Endothelial cell of umbilical vein (primary cell): Measurements from ENCODE around the gene ARSK.

Experiments
- CTCF ChIP-seq, 2 donors: IDR thresholded peaks; 1 replicate in 1 of 2; 2 replicates in 1 of 2; pipeline ENCODE4 v1.5.1; 2011; ENCODE audit warnings: low read length in 2 of 2, mild to moderate bottlenecking in 2 of 2, moderate library complexity in 2 of 2, control low read depth in 1 of 2, inconsistent platforms in 1 of 2, low read depth in 1 of 2; ENCODE audit not compliant: insufficient read depth in 1 of 2; ENCODE audit errors: extremely low read depth in 1 of 2
- EZH2 ChIP-seq: IDR thresholded peaks from 2 replicates; pipeline ENCODE4 v1.6.1; 2012; ENCODE audit warnings: borderline replicate concordance, low read depth, mild to moderate bottlenecking, moderate library complexity, low read length, inconsistent platforms; ENCODE audit not compliant: severe bottlenecking
- POLR2A ChIP-seq: IDR thresholded peaks from 2 replicates; pipeline ENCODE4 v1.6.1; 2012; ENCODE audit warnings: low read depth, mild to moderate bottlenecking, control low read depth, low read length
- POLR2AphosphoS5 ChIP-seq: IDR thresholded peaks from 2 replicates; pipeline ENCODE4 v1.6.1; 2012; ENCODE audit warnings: low read depth, mild to moderate bottlenecking, control low read depth, low read length, moderate library complexity; ENCODE audit not compliant: insufficient read depth

GRCh38 chr5:95609711-95610110 is 54.8 kb downstream of the ARSK start:
- TF ChIP-seq CTCF (IDR thresholded peaks at IDR 0.05; ENCODE audit: extremely low read depth in 1 of 2, insufficient read depth in 1 of 2, low read depth in 1 of 2, low read length in 2 of 2): no peak
- no peak for TF ChIP-seq POLR2AphosphoS5
- no peak for TF ChIP-seq POLR2A
- TF ChIP-seq EZH2: no peak
